A549 treated with Hydrocortisone at 1 μM for 4 hours (cell line): ENCODE results near the gene UCP1. TPM values are rescaled to one million over a fixed set of nuclear protein-coding genes. Genes with fewer than 3 reads are reported as not detected.

ENCODE experiments used
- total RNA-seq: library from RNA; stranded (reverse); fragments of 200-300 nt; extraction: Qiagen RNA extraction; gene quantifications from 5 replicates; pipeline ENCODE4 v1.2.3, GENCODE V29; 2022

Gene UCP1
- total RNA-seq: not detected in 5 replicates

DNA sequence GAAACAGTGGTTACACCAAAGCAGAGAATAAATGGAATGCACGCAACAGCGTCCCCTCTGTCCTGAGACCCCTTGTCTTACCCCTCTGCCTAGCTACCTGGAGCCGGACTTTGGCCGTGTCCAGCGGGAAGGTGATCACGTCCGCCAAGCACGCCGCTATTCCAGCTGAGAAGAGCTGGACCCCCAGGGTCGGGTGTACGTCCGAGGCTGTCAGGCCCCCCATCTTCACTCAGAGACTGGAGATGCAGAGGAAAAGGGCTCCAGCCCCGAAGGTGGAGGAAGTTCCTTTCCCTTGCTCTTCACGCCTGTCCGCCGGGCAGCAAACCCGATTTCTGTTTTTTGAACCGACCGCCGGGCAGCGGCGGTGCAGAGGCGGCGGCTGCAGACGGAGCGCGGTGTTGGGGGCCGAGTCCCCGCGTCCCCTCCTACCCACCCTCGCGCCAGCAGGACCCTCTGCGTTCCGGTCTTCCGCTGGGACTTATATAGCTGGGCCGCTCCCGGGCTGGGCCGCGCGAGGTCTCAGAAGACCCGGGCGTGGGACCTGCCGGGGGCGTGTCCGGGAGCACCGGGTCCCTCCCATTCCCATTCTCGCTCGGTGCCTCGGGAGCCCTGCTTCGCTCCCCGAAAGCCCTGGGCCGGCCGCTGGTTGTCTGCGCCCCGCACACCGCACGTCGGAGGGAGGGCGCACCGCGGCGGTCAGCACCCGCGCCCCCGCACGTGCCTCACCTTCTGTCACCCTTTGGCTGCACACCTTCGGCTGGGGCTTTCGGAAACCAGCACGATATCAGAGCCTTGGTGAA lies at the start of gene UCP1:
Gene UCP1, minus strand, starts transcription at position 455 of the 800 bp plus-strand sequence. Its CDS starts 232 bp downstream, at position 223.

DNA sequence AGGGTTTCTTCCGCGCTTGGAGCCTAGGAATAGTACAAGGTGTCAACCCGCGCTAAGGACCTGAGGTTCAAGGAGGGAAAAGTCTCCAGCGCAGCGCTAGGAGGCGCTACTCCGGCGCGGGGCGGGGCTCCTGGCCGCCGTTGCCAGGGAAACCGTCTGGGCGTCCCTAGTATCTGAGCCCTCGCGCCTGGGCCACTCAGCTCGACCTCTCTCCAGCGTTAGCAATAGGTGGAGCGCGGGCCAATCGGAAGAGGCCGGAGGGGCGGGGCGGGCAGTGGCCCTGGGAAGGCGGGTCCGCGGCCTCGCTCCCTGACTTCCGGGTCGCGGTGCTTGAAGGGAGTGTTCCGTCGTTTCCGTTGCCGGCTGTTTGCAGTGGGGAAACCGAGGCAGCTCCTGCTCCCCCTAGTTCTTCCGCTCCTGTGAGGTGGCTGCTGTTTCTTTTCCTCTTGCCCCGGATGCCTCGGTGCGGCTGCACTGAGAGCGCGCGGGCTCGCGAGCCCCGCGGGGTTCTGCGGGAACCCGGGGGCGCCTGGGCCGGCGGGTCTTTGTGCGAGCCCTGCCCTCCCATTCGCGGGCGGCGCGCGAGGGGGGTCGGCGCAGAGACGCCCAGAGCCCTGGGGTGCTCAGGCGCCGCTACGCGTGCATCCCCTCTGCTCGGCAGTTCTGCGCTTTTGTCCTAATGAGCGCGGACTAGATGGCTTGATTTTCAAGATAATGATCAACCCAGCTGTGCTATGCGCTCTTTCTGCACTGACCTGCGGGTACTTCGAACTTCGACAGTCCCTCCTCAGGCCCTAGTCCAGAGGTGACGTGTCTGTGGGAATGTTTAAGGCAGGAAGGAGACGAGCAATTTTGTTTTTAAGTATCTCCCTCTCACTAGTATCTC lies 44.7 kb downstream of the UCP1 start, which contains the start of gene ELMOD2:
Gene ELMOD2, plus strand, starts transcription at position 312 of the 886 bp plus-strand sequence. CDS start 1,261 bp downstream, outside the sequence.

Other genes with a start within 250 kb of the UCP1 start
- gene SCOC, start 195.3 kb downstream of the UCP1 start, total RNA-seq: 22.6 to 34.8 TPM (median 26.9 TPM) in 5 replicates
- 4.6 to 6.6 TPM (median 5.2 TPM) in 5 replicates for gene CLGN, start 141.3 kb downstream of the UCP1 start, total RNA-seq
- not detected in 5 replicates for gene MGAT4D, start 70.7 kb downstream of the UCP1 start, total RNA-seq
- gene ELMOD2, start 44.8 kb downstream of the UCP1 start, total RNA-seq: 8.3 to 13.1 TPM (median 10.4 TPM) in 5 replicates
- gene TBC1D9, start 187.4 kb upstream of the UCP1 start, total RNA-seq: 5.4 to 8.2 TPM (median 6.4 TPM) in 5 replicates